Suppressor macrophage treated with lipopolysaccharide for 4 hours (primary cell): ENCODE data around the gene BDH2.

ENCODE experiments used
- DNase-seq: peaks from one replicate; pipeline ENCODE4 v3.0.0-alpha.2; 2020

BDH2 gene

DNA sequence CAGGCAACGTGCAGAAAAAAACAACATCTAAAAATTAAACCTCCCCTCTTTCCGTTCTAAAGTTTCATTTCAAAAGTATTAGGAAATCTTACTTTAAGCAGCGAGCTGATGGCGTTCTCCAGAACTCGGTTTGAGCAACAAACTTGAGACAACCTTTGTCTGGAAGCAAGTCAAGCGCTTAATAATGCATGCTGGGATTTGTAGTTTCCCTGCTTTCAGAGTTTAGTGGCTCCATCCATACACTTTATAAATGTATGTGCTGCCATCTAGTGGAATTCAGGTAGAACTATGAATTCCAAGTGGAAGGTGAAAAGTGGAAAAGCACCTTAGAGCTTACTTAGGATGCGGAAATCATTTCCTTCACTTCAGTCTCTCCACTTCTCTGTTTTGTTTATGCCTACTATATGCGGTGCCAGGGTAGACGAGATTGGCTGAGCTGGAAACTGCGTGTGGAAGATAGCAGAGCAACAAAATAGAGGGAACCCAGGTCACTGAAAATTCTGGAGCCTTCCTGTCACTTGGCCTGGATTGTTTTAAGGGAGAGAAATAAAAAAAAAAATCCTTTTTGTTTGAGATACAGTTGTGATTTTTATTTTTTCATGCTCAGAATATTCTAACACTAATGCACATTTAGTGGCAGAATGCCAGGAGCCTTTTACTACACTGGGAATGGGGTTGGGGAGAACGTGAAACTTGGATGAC lies at the start of gene BDH2:
BDH2 (minus strand) TSS at position 144 of the 702 bp plus-strand sequence. CDS start 3,580 bp downstream, outside the sequence.
- DNase-seq = peak; percentile 95

DNA sequence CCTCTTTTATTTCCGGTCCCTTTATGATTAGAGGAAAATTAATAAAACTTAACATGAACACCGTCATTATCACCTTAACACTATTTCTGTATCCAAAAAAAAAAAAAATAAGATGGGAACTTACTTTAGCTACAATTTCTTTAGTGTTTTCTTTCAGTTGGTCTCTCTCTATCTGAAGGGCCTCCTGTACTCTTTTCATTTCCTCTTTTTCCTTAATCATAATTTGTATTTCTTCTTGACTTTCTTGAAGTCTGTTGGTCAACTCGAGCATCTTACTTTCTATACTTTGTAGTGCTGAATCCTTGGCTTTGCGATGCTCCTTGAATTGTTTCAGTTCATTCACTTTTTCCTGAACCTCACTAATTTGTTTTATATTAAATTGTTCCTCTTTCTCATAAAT lies 45.3 kb upstream of the BDH2 start:
- DNase-seq = no peak

DNA sequence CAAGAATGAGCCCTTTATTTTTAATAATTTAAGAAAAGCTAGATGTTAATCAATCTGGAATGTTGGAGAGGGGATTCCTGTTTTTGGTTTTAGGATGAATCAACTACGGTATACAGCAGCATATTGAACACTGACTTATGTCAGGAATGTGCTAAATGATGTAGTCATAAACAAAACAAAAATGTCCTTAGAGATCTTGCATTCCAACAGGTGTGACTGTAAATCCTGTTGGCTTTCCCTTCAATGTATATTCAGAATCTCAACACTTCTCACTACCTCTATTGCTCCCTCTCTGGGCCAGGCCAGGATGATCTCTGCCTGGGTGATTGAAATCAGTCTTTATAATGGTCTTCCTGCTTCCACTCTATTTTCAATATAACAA lies 37.8 kb upstream of the BDH2 start:
- no peak for DNase-seq

GRCh38 chr4:103136671-103137445 lies 37.2 kb upstream of the BDH2 start:
- no peak for DNase-seq

DNA sequence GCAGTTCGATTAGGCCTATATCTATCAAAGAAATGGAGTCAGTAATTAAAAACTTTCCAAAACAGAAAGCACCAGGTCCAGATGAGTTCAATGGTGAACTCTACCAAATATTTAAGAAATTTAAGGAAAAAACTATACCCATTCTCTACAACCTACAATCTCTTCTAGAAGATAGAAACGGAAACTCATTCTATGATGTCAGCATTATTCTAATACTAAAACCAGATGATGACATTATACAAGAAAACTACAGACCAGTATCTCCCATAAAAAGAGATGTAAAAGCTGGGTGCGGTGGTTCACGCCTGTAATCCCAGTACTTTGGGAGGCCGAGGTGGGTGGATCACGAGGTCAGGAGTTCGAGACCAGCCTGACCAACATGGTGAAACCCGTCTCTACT lies 29.5 kb upstream of the BDH2 start:
- no peak for DNase-seq

GRCh38 chr4:103126126-103126525 lies 26.5 kb upstream of the BDH2 start:
- no peak for DNase-seq

DNA sequence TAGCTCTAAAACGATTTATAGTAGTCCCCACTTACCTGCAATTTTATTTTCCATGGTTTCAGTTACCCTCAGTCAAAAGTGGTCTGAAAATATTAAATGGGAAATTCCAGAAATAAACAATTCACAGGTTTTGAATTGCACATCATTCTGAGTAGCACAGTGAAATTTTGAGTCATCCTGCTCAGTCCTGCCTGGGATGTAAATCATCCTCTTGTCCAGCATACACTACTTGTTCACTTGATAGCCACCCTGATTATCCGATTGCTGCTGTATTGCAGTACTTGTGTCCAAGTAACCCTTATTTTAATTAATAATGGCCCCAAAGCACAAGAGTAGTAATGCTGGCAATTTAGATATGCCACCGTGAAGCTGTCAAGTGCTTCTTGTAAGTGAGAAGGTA lies 23.5 kb upstream of the BDH2 start:
- no peak for DNase-seq

DNA sequence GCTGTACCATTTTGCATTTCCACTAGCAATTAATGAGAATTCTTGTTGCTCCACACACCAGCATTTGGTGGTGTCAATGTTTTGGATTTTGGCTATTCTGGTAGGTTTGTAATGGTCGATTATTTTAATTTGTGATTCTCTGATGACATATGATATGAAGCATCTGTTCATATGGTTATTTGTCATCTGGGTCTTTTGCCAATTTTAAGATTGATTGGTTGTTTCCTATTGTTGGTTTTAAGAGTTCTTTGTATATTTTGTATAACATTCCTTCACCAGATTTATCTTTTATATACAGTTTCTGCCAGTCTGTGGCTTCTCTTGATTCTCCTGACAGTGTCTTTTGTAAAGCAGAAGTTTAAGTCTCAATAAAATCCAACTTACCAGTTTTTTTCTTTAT lies 18.5 kb upstream of the BDH2 start:
- DNase-seq = no peak

- DNase-seq = no peak
Observed at GRCh38 chr4:103111598-103111997, 12.0 kb upstream of the BDH2 start.

- DNase-seq = no peak
Observed at GRCh38 chr4:103108542-103108941, 8.9 kb upstream of the BDH2 start.

GRCh38 chr4:103105558-103106356 lies 6.1 kb upstream of the BDH2 start:
- no peak for DNase-seq

GRCh38 chr4:103104886-103105285 lies 5.3 kb upstream of the BDH2 start:
- no peak for DNase-seq

DNA sequence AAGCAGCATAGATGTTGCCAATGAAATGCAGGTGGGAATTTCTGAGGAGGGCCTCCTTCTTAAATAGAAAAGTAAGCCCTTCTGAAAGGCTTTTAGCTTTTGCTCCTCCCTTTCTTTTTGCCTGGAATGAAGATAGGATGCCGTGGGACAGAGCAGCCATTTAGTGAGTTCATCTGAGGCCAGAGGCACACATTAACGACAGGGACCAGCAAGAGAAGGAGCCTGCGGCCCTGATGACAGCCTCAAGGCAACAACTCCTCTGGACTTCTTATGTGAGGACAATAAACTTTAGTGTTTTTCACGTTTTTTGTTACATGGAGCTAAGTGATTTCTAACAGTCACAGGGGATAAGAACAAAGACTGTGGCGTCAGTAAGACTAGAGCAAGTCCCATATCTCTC lies 1.1 kb upstream of the BDH2 start:
- no peak for DNase-seq

- DNase-seq = no peak
Observed at GRCh38 chr4:103098756-103099440, 736 bp downstream of the BDH2 start.

DNA sequence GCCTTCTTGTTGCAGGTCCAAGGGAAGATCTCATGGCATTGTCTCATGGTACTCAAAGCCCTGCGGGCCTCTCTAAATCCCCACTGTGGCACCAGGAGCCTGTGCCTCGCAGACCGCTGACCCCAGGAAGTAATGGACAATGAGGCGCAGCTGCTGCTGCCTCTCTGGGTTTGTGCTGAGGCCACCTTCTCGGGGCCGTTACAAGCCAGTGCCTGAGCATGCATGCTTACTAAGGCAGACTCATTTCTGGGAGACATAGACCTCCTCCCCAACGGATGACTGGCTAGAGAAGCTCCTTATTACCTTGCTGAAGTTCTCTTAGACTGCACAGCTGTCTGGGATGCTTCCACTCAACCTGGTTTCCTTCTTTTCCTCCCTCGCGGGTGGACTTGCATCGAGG lies 1.3 kb downstream of the BDH2 start:
- DNase-seq = no peak

DNA sequence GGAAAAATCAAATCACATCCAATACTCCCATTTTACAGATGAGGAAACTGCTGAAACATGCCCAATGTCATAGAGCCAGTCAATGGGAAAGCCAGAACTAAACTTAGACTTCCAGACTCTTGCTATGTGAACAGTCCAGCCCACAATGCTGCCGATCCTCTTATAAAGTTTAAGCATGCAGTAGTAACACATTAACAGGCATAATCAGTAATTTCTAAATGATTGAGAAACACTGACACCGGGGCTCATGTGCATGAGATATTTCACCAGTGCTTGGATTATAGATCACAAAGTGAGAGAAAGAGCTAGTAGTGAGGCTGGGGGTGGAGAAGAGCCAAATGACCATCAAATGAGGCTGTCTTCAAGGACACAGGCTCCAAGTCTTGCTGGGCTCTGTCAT lies 2.5 kb downstream of the BDH2 start:
- no peak for DNase-seq

DNA sequence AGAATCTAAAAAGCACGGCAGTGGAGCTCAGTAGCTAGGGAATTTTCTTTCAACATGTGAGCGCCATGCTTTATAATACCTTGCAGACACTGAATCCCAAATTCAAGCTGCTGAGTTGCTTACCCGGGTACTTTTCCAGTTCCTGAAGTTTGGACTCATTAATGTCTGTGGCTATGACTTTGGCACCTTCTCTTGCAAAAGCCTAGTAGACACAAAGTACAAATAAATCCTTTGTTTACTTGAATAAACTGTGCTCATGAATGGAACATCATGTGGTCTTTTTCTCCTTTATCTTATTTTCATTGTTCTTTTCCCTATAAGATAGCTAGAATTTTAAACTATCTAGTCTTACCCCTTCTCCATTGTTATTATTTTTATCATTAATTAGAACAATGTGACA lies 4.6 kb downstream of the BDH2 start:
- no peak for DNase-seq

DNA sequence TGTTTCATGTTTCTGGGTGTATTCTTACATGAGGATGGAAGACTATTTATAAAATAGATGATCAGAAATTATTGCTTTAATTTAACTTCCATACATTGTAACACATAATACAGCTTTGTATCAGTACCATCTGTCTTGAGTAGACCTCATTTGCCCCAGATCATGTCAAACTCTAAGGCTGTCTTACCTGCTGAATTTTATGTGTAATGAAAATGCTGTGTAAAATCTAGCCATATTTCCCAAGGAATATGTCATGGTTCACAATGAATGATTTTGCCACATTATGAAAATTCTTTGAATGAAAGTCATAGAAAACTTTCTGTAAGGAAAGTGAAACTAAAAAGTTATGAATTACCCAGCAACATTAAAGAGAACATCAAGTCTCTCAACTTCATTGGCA lies 7.4 kb downstream of the BDH2 start:
- peak; percentile 23 for DNase-seq

DNA sequence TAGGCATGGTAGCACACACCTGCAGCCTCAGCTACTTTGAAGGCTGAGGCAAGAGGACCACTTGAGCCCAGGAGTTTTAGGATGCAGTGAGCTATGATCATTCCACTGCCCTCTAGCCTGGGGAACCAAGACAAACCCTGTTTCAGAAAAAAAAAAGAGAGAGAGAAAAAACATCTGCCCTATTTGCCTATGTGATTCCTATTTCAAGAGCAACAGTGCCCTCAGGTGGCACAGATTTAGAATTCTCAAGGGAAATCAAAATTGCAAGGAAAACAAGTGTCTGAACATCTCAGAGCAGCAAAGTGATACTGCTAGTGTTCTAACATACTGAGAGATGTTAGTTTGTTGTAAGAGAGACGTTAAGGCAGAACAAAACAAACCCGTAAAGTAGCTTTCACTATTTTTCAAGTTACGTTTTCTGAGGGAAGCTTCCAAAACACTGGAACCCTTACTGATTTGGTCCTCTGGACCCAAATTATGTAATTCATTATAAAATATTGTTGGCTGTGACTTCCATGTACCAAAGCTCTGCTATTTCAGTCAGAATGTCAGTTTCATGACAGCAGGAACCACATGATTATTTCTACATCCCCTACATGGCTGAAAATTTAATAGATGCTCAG lies 7.9 kb downstream of the BDH2 start:
- peak; percentile 67 for DNase-seq

GRCh38 chr4:103089481-103089880 lies 10.2 kb downstream of the BDH2 start:
- no peak for DNase-seq

GRCh38 chr4:103086551-103086950 lies 13.1 kb downstream of the BDH2 start:
- peak; percentile 36 for DNase-seq

- DNase-seq = no peak
Observed at GRCh38 chr4:103085555-103086196, 14.0 kb downstream of the BDH2 start.
